Fibroblast of lung (primary cell): ENCODE measurements around the gene PCBP3. TPM values are rescaled to one million over a fixed set of nuclear protein-coding genes. Genes with fewer than 3 reads are reported as not detected.
A peak's percentile ranks its signal among the peaks of the same experiment; 100 is the strongest.
"Not testable (repeated sequence)": the region's sequence is repeated elsewhere in the genome, so short reads cannot be mapped to it uniquely, and the experiment has no call there.

ENCODE experiments used
- DNase-seq, 2 donors: peaks; one replicate each; pipeline versions ENCODE4 v3.0.0 to v3.0.0-alpha.2; 2010; ENCODE audit warnings: low read depth in 2 of 2
- H2AFZ ChIP-seq: 2 replicates; pipeline ENCODE4 v1.5.1; 2012; ENCODE audit warnings: low read length, control low read depth, inconsistent platforms
- H3K27ac ChIP-seq: 2 replicates; pipeline ENCODE4 v1.5.1; 2011; ENCODE audit warnings: low read length, control low read depth; ENCODE audit not compliant: insufficient read depth
- H3K27me3 ChIP-seq: 2 replicates; pipeline ENCODE4 v1.5.1; 2011; ENCODE audit warnings: mild to moderate bottlenecking, low read length; ENCODE audit not compliant: control insufficient read depth, insufficient read depth
- H3K36me3 ChIP-seq: 2 replicates; pipeline ENCODE4 v1.5.1; 2011; ENCODE audit warnings: low read length; ENCODE audit not compliant: control insufficient read depth, insufficient read depth
- H3K4me1 ChIP-seq: 2 replicates; pipeline ENCODE4 v1.5.1; 2011; ENCODE audit warnings: low read length; ENCODE audit not compliant: control insufficient read depth, insufficient read depth; ENCODE audit errors: extremely low read depth
- H3K4me2 ChIP-seq: 2 replicates; pipeline ENCODE4 v1.5.1; 2011; ENCODE audit warnings: low read length, control low read depth; ENCODE audit not compliant: insufficient read depth; ENCODE audit errors: extremely low read depth
- H3K4me3 ChIP-seq, 4 experiments: fragments of 200-600 bp in 1 of 4; sonication (generic) in 1 of 4; replicated peaks in 1 of 4; 2 replicates each; pipeline ENCODE4 v1.5.1; 2011 to 2016; ENCODE audit warnings: low read length in 4 of 4, low read depth in 3 of 4, mild to moderate bottlenecking in 3 of 4, control low read depth in 2 of 4, inconsistent platforms in 1 of 4, mixed read lengths in 1 of 4; ENCODE audit not compliant: insufficient read depth in 1 of 4; ENCODE audit errors: control extremely low read depth in 1 of 4
- H3K79me2 ChIP-seq: 2 replicates; pipeline ENCODE4 v1.5.1; 2012; ENCODE audit warnings: mild to moderate bottlenecking, low read length, inconsistent platforms; ENCODE audit not compliant: control insufficient read depth, insufficient read depth
- H3K9ac ChIP-seq: 2 replicates; pipeline ENCODE4 v1.5.1; 2011; ENCODE audit warnings: mild to moderate bottlenecking, low read length, control low read depth; ENCODE audit not compliant: insufficient read depth
- H3K9me3 ChIP-seq: 2 replicates; pipeline ENCODE4 v1.5.1; 2012; ENCODE audit warnings: low read depth, low read length; ENCODE audit not compliant: control insufficient read depth, insufficient read depth
- H4K20me1 ChIP-seq: 2 replicates; pipeline ENCODE4 v1.5.1; 2011; ENCODE audit warnings: low read length; ENCODE audit not compliant: control insufficient read depth, insufficient read depth; ENCODE audit errors: extremely low read depth
- CTCF ChIP-seq, 2 donors: IDR thresholded peaks in 1 of 2; conservative IDR thresholded peaks in 1 of 2; 1 replicate in 1 of 2; 2 replicates in 1 of 2; pipeline ENCODE4 v1.5.1; 2011 to 2012; ENCODE audit warnings: low read length in 2 of 2, control low read depth in 1 of 2, inconsistent platforms in 1 of 2, low read depth in 1 of 2, mild to moderate bottlenecking in 1 of 2
- EZH2 ChIP-seq: IDR thresholded peaks from 2 replicates; pipeline ENCODE4 v1.5.1; 2012; ENCODE audit warnings: low read length, control low read depth, mild to moderate bottlenecking; ENCODE audit errors: missing control alignments
- polyA plus RNA-seq, 2 donors: library from polyadenylated mRNA; depleted of rRNA in 1 of 2; stranded (reverse) in 1 of 2; unstranded in 1 of 2; fragments of >200 nt; gene quantifications; 2 replicates each; pipeline ENCODE4 v1.2.1, GENCODE V29; 2011 to 2012; ENCODE audit warnings: missing spikeins in 1 of 2
- total RNA-seq: library from RNA; depleted of rRNA; stranded (reverse); fragments of >200 nt; gene quantifications from 2 replicates; pipeline ENCODE4 v1.2.1, GENCODE V29; 2014

PCBP3 gene
- total and polyA plus RNA-seq, 2 donors (not counting 1 experiment from before 2014, with no cell fraction given), result 0.51 to 1.7 TPM

DNA sequence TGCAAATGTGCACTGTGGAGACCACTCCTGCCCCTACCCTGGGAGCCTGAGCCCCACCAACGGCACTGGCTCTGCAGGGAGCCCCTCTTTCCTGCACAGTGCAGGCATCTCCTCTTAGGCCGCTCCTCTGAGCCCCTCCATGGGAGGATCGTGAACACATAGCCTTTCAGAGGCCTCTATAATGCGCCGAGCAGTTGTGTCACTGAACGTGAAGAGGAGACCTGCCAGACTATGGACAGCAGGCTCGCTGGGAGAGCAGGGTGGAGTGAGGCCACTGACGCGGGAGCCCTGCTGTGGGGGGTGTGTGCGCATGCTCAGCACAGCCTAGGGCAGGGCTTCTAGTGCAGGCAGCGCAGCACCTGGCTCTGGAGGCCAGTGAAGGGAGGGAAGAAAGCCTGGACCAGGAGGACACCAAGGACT lies 186.7 kb downstream of the PCBP3 start:
- no peaks in the 10 kb centered on the region for H4K20me1 ChIP-seq
- no peak overlapping the region for H3K27ac ChIP-seq
- H3K9ac ChIP-seq, result no peak overlapping the region
- peaks cover 3% of the 10 kb centered on the region for H3K27me3 ChIP-seq
- H3K36me3 ChIP-seq, result no peaks in the 10 kb centered on the region
- no peak overlapping the region for H2AFZ ChIP-seq
- H3K9me3 ChIP-seq, result no peaks in the 10 kb centered on the region
- no peaks in the 10 kb centered on the region for H3K4me1 ChIP-seq
- H3K4me2 ChIP-seq, result no peak overlapping the region
- H3K4me3 ChIP-seq, result no peak overlapping the region
- peak in 1 of 2 donors; percentile 36 for DNase-seq
- TF ChIP-seq EZH2 (no peak), CTCF (conservative IDR thresholded peaks at IDR 0.05 in 1 of 2, IDR thresholded peaks at IDR 0.05 in 1 of 2; ENCODE audit: low read depth in 1 of 2, low read length in 2 of 2) (no peak)
- no peaks in the 10 kb centered on the region for H3K79me2 ChIP-seq

DNA sequence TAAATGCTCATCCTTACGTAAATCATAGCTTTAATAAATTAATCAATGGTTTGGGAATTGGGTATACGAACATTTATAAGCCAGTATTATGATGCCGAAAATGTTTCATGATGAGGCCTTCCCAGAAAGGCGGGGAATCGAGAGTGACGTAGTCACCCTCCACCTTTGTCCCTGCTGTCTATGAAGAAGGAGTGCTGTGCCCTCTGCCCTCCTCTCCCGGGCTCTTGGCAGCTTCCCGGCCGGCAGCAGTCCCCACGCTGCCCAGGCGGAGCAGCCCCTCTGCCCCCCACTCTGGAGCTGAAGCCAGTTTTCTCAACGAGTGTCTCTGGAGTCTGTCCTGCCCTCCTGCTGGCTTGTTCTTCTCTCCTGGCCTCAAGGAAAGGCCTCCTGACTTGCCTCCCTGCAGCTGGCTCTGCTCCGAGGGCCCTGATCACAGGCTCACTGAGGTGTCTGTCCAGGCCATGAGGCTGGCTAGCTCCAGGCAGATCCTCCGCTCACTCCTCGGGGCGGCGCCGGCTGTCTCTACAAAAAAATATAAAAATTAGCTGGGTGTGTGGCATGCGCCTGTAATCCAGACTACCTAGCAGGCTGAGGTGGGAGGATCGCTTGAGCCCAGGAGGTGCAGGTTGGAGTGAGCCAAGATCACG lies 187.3 kb downstream of the PCBP3 start:
- TF ChIP-seq CTCF (conservative IDR thresholded peaks at IDR 0.05 in 1 of 2, IDR thresholded peaks at IDR 0.05 in 1 of 2; ENCODE audit: low read depth in 1 of 2, low read length in 2 of 2) (no peak), EZH2 (no peak)
- Histone ChIP-seq H2AFZ (no peak overlapping the region), H3K4me1 (no peaks in the 10 kb centered on the region), H3K4me2 (no peak overlapping the region), H3K79me2 (no peaks in the 10 kb centered on the region), H3K36me3 (no peaks in the 10 kb centered on the region), H4K20me1 (no peaks in the 10 kb centered on the region), H3K4me3 (no peak overlapping the region), H3K9ac (no peak overlapping the region), H3K9me3 (no peaks in the 10 kb centered on the region), H3K27ac (no peak overlapping the region), H3K27me3 (peaks cover 3% of the 10 kb centered on the region)
- no peak for DNase-seq

DNA sequence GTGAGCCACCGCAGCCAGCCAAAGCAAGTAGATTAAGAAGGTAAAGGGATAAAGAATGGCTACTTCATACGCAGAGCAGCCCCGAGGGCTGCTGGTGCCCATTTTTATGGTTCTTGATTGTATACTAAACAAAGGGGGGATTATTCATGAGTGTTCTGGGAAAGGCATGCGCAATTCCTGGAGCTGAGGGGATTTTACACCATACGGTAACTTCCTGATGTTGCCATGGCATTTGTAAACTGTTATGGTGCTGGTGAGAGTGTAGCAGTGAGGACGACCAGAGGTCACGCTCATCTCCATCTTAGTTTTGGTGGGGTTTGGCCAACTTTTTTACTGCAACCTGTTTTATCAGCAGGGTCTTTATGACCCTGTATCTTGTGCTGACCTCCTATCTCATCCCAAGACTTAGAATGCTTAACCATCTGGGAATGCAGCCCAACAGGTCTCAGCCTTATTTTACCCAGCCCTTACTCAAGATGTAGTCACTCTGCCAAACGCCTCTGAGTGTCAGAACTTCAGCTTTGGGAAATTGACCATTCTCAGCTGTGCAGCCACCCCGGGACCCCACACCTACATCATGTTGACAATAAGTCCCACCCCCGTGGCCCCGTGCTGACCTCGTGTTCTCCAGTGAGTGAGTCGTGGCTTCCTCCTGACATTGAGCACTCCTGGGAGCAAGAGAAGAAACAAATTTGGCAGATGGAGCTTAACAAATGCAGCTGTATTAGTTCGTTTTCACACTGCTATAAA lies 188.6 kb downstream of the PCBP3 start:
- DNase-seq, result peak; percentile 28 to 95
- Histone ChIP-seq H3K4me3 (no peak overlapping the region), H3K79me2 (no peaks in the 10 kb centered on the region), H3K9me3 (no peaks in the 10 kb centered on the region), H2AFZ (no peak overlapping the region), H3K27me3 (no peaks in the 10 kb centered on the region), H3K4me2 (no peak overlapping the region), H3K4me1 (no peaks in the 10 kb centered on the region), H4K20me1 (no peaks in the 10 kb centered on the region), H3K36me3 (no peaks in the 10 kb centered on the region), H3K27ac (no peak overlapping the region), H3K9ac (no peak overlapping the region)
- TF ChIP-seq CTCF (conservative IDR thresholded peaks at IDR 0.05 in 1 of 2, IDR thresholded peaks at IDR 0.05 in 1 of 2; ENCODE audit: low read depth in 1 of 2, low read length in 2 of 2) (no peak), EZH2 (no peak)

- not testable (repeated sequence) for H3K27me3 ChIP-seq, H3K9ac ChIP-seq, H2AFZ ChIP-seq, H3K4me2 ChIP-seq, H4K20me1 ChIP-seq, DNase-seq, H3K27ac ChIP-seq, H3K79me2 ChIP-seq, H3K4me1 ChIP-seq, H3K36me3 ChIP-seq, H3K9me3 ChIP-seq, H3K4me3 ChIP-seq
Observed at GRCh38 chr21:45832741-45833235, 189.3 kb downstream of the PCBP3 start.
